H9 (cell line): ENCODE measurements around the gene PTPRB. TPM values are rescaled to one million over a fixed set of nuclear protein-coding genes. Genes with fewer than 3 reads are reported as not detected.

Experiments used
- DNase-seq: peaks from one replicate; pipeline ENCODE4 v3.0.0-alpha.2; 2017
- H2AFZ ChIP-seq: one replicate; pipeline ENCODE4 v1.6.1; 2013; ENCODE audit warnings: mild to moderate bottlenecking, low read length, control low read depth, moderate library complexity
- H2AK5ac ChIP-seq: 2 replicates; pipeline ENCODE4 v1.6.1; 2013; ENCODE audit warnings: low read length, control low read depth, mixed read lengths; ENCODE audit not compliant: insufficient read length
- H2BK120ac ChIP-seq: one replicate; pipeline ENCODE4 v1.6.1; 2013; ENCODE audit warnings: low read depth, mild to moderate bottlenecking, low read length, control low read depth, inconsistent platforms; ENCODE audit not compliant: poor library complexity, severe bottlenecking
- H2BK12ac ChIP-seq: 2 replicates; pipeline ENCODE4 v1.6.1; 2013; ENCODE audit warnings: low read length, control low read depth, mixed read lengths, low read depth; ENCODE audit not compliant: insufficient read length
- H2BK15ac ChIP-seq: 2 replicates; pipeline ENCODE4 v1.6.1; 2013; ENCODE audit warnings: low read depth, low read length, control low read depth
- H2BK20ac ChIP-seq: one replicate; pipeline ENCODE4 v1.6.1; 2013; ENCODE audit warnings: low read depth, mild to moderate bottlenecking, low read length, control low read depth, inconsistent platforms; ENCODE audit not compliant: poor library complexity, severe bottlenecking
- H2BK5ac ChIP-seq: 2 replicates; pipeline ENCODE4 v1.6.1; 2013; ENCODE audit warnings: low read length, control low read depth, mixed read lengths; ENCODE audit not compliant: insufficient read length
- H3K14ac ChIP-seq: 2 replicates; pipeline ENCODE4 v1.6.1; 2013; ENCODE audit warnings: low read length, control low read depth; ENCODE audit not compliant: insufficient read depth
- H3K18ac ChIP-seq: 2 replicates; pipeline ENCODE4 v1.6.1; 2013; ENCODE audit warnings: low read depth, mild to moderate bottlenecking, mixed read lengths, low read length, control low read depth; ENCODE audit not compliant: insufficient read length
- H3K23ac ChIP-seq: 2 replicates; pipeline ENCODE4 v1.6.1; 2013; ENCODE audit warnings: low read length, control low read depth, mixed read lengths, low read depth; ENCODE audit not compliant: insufficient read length
- H3K23me2 ChIP-seq: 2 replicates; pipeline ENCODE4 v1.6.1; 2013; ENCODE audit warnings: low read depth, mild to moderate bottlenecking, mixed read lengths, low read length, control low read depth; ENCODE audit not compliant: insufficient read length, poor library complexity, severe bottlenecking
- H3K27ac ChIP-seq: 2 replicates; pipeline ENCODE4 v1.5.1; 2013; ENCODE audit warnings: low read length, control low read depth, mixed read lengths, low read depth; ENCODE audit not compliant: insufficient read length
- H3K27me3 ChIP-seq: 2 replicates; pipeline ENCODE4 v1.6.1; 2013; ENCODE audit warnings: low read length, control low read depth, inconsistent platforms; ENCODE audit not compliant: insufficient read depth
- H3K4ac ChIP-seq: 2 replicates; pipeline ENCODE4 v1.6.1; 2013; ENCODE audit warnings: low read depth, mild to moderate bottlenecking, control low read depth, inconsistent platforms, low read length, moderate library complexity
- H3K4me1 ChIP-seq: 2 replicates; pipeline ENCODE4 v1.6.1; 2013; ENCODE audit warnings: low read length, control low read depth, inconsistent platforms; ENCODE audit not compliant: insufficient read depth
- H3K4me2 ChIP-seq: 2 replicates; pipeline ENCODE4 v1.6.1; 2013; ENCODE audit warnings: low read length, control low read depth, mixed read lengths; ENCODE audit not compliant: insufficient read length, insufficient read depth
- H3K56ac ChIP-seq: 2 replicates; pipeline ENCODE4 v1.6.1; 2013; ENCODE audit warnings: low read depth, mild to moderate bottlenecking, mixed read lengths, low read length, control low read depth; ENCODE audit not compliant: insufficient read length
- H3K79me1 ChIP-seq: 2 replicates; pipeline ENCODE4 v1.6.1; 2013; ENCODE audit warnings: low read depth, mild to moderate bottlenecking, moderate library complexity, low read length, control low read depth, inconsistent platforms; ENCODE audit not compliant: insufficient read depth, poor library complexity, severe bottlenecking
- H3K79me2 ChIP-seq: 2 replicates; pipeline ENCODE4 v1.6.1; 2013; ENCODE audit warnings: low read length, control low read depth, inconsistent platforms; ENCODE audit not compliant: insufficient read depth
- H3K9ac ChIP-seq: 2 replicates; pipeline ENCODE4 v1.6.1; 2013; ENCODE audit warnings: low read length, control low read depth, mixed read lengths; ENCODE audit not compliant: insufficient read length; ENCODE audit errors: extremely low read depth
- H3K9me3 ChIP-seq: one replicate; pipeline ENCODE4 v1.6.1; 2013; ENCODE audit warnings: low read depth, low read length, inconsistent platforms; ENCODE audit not compliant: control insufficient read depth
- H3T11ph ChIP-seq: one replicate; pipeline ENCODE4 v1.6.1; 2013; ENCODE audit warnings: mild to moderate bottlenecking, low read length, control low read depth, inconsistent platforms
- H4K20me1 ChIP-seq: one replicate; pipeline ENCODE4 v1.6.1; 2013; ENCODE audit not compliant: control insufficient read depth, insufficient read length, insufficient read depth
- H4K5ac ChIP-seq: 2 replicates; pipeline ENCODE4 v1.6.1; 2013; ENCODE audit warnings: low read depth, mild to moderate bottlenecking, mixed read lengths, low read length, control low read depth; ENCODE audit not compliant: insufficient read length
- H4K8ac ChIP-seq: replicated peaks from 2 replicates; pipeline ENCODE4 v1.6.1; 2013; ENCODE audit warnings: low read length, control low read depth, mixed read lengths, low read depth; ENCODE audit not compliant: insufficient read length
- H4K91ac ChIP-seq: 2 replicates; pipeline ENCODE4 v1.6.1; 2013; ENCODE audit warnings: low read depth, mild to moderate bottlenecking, moderate library complexity, mixed read lengths, low read length, control low read depth; ENCODE audit not compliant: insufficient read length
- H3K27ac Mint-ChIP-seq, 3 experiments: 2 replicates in 2 of 3; 3 replicates in 1 of 3; pipeline ENCODE4 v1.8.0; 2020 to 2021; ENCODE audit warnings: mixed read lengths in 3 of 3, mild to moderate bottlenecking in 1 of 3, moderate library complexity in 1 of 3
- H3K27me3 Mint-ChIP-seq: 2 replicates; pipeline ENCODE4 v1.8.0; 2021; ENCODE audit warnings: low read depth, mild to moderate bottlenecking, moderate library complexity, mixed read lengths
- H3K36me3 Mint-ChIP-seq, 3 experiments: 2 replicates in 2 of 3; 3 replicates in 1 of 3; pipeline ENCODE4 v1.8.0; 2020 to 2021; ENCODE audit warnings: low read depth in 3 of 3, mixed read lengths in 3 of 3; ENCODE audit not compliant: insufficient read depth in 1 of 3
- H3K4me1 Mint-ChIP-seq, 2 experiments: 2 replicates each; pipeline ENCODE4 v1.8.0; 2020; ENCODE audit warnings: mixed read lengths in 2 of 2
- H3K4me3 Mint-ChIP-seq, 2 experiments: 2 replicates in 1 of 2; 3 replicates in 1 of 2; pipeline ENCODE4 v1.8.0; 2020 to 2021; ENCODE audit warnings: mild to moderate bottlenecking in 2 of 2, mixed read lengths in 2 of 2, moderate library complexity in 1 of 2
- H3K9me3 Mint-ChIP-seq, 2 experiments: 2 replicates in 1 of 2; 3 replicates in 1 of 2; pipeline ENCODE4 v1.8.0; 2020; ENCODE audit warnings: mild to moderate bottlenecking in 2 of 2, mixed read lengths in 2 of 2, moderate library complexity in 1 of 2
- WGBS: extraction: QIAGEN DNeasy Blood & Tissue Kit; methylation state at CpG from one replicate; pipeline ENCODE4 v1.1.7; 2013; ENCODE audit warnings: missing lambda C conversion rate, low lambda C conversion rate, mixed read lengths; ENCODE audit not compliant: insufficient read length; ENCODE audit errors: extremely low coverage; 5-methylcytosine and 5-hydroxymethylcytosine counted together
- total RNA-seq: library from RNA; stranded (reverse); gene quantifications from 2 replicates; pipeline ENCODE4 v1.2.1, GENCODE V29; 2021
- TF ChIP-seq, protein P1 (sequence below): fragments of 200-600 bp; sonication (generic); conservative IDR thresholded peaks from 3 replicates; pipeline ENCODE4 v1.8.0; 2021; ENCODE audit warnings: antibody characterized with exemption, mild to moderate bottlenecking

The PTPRB gene
- total RNA-seq, 1 experiment from 2014 or later, result 1.4 TPM

DNA sequence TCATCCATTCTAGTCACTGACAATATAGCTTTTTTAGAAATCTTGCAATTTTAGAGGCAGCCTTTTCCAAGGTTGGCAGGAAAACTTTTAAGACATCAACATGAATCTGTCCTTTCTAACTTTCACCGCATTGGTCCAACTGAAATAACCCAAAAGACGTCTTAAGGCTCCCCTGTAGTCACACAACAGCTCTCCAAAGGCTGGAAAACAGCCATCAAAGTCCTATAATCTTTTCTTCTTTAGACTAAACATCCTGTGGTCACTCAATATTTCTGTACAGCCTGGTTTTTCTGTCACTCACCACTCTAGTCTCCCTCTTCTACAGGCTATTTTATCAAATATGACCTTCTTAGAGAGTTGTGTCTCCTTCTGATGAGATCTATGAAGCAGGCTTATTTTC, 4.5 kb upstream of the PTPRB start:
- H3K27me3 Mint-ChIP-seq, result no peaks in the 10 kb centered on the region
- no peaks in the 10 kb centered on the region for H4K20me1 ChIP-seq
- no peak overlapping the region for H2AFZ ChIP-seq
- H3K79me1 ChIP-seq, result no peaks in the 10 kb centered on the region
- no peak overlapping the region for H2BK120ac ChIP-seq
- no peak overlapping the region for H3K27ac ChIP-seq
- H3K9me3 Mint-ChIP-seq, result no peaks in the 10 kb centered on the region
- peaks cover 12% of the 10 kb centered on the region; the same call in 1 of the 2 replicates for H3K4me1 ChIP-seq
- no peaks in the 10 kb centered on the region for H3K23me2 ChIP-seq
- H3K14ac ChIP-seq, result no peak overlapping the region
- H3K9ac ChIP-seq, result no peak overlapping the region
- no peak overlapping the region for H3K4me3 Mint-ChIP-seq
- H3K56ac ChIP-seq, result no peak overlapping the region
- no peak overlapping the region for H4K91ac ChIP-seq
- H2BK20ac ChIP-seq, result no peak overlapping the region
- WGBS, result no CpG with 5 or more reads among the region's 2 CpGs
- H3K36me3 Mint-ChIP-seq, result no peaks in the 10 kb centered on the region
- H2BK12ac ChIP-seq, result no peak overlapping the region
- H3K27ac Mint-ChIP-seq, result no peak overlapping the region
- no peak overlapping the region for H4K5ac ChIP-seq
- H2BK15ac ChIP-seq, result no peak overlapping the region
- H3K23ac ChIP-seq, result no peak overlapping the region
- H3K79me2 ChIP-seq, result no peaks in the 10 kb centered on the region
- TF ChIP-seq, protein P1, sequence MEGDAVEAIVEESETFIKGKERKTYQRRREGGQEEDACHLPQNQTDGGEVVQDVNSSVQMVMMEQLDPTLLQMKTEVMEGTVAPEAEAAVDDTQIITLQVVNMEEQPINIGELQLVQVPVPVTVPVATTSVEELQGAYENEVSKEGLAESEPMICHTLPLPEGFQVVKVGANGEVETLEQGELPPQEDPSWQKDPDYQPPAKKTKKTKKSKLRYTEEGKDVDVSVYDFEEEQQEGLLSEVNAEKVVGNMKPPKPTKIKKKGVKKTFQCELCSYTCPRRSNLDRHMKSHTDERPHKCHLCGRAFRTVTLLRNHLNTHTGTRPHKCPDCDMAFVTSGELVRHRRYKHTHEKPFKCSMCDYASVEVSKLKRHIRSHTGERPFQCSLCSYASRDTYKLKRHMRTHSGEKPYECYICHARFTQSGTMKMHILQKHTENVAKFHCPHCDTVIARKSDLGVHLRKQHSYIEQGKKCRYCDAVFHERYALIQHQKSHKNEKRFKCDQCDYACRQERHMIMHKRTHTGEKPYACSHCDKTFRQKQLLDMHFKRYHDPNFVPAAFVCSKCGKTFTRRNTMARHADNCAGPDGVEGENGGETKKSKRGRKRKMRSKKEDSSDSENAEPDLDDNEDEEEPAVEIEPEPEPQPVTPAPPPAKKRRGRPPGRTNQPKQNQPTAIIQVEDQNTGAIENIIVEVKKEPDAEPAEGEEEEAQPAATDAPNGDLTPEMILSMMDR, result no peak
- no peak overlapping the region for H3K4me2 ChIP-seq
- no peak overlapping the region for H2AK5ac ChIP-seq
- H2BK5ac ChIP-seq, result no peak overlapping the region
- peaks cover 17 to 24% of the 10 kb centered on the region in 2 experiments for H3K4me1 Mint-ChIP-seq
- no peaks in the 10 kb centered on the region for H3K9me3 ChIP-seq
- no peaks in the 10 kb centered on the region for H3K27me3 ChIP-seq
- no peak overlapping the region for H3K18ac ChIP-seq
- DNase-seq, result no peak
- no peak overlapping the region for H3K4ac ChIP-seq
- H3T11ph ChIP-seq, result no peak overlapping the region
- no peak overlapping the region for H4K8ac ChIP-seq
